ENCODE data around the gene INO80. TPM values are rescaled to one million over a fixed set of nuclear protein-coding genes. Genes with fewer than 3 reads are reported as not detected.

Gene INO80
- polyA plus RNA-seq, 1 experiment = 5.3 TPM

DNA sequence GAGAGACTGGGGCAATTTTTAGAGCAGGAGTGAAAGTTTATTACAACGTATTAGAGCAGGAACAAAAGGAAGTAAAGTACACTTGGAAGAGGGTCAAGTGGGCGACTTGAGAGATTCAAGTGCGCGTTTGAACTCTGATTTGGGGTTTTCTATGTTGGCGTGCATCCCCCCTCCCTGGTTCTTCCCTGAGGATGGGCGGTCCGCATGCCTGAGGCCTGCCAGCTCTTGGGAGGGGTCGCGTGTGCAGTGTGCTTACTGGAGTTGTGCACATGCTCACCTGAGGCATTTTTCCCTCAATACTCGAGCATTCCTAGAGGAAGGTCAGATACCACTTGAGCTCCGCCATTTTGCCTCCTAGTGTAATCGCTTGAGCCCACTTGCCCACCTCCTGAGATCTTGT lies 173.2 kb downstream of the INO80 start:
- H3K4me3 ChIP-seq (ENCODE audit: low read depth, low read length) = no peak overlapping the region
- TF ChIP-seq, protein P1, sequence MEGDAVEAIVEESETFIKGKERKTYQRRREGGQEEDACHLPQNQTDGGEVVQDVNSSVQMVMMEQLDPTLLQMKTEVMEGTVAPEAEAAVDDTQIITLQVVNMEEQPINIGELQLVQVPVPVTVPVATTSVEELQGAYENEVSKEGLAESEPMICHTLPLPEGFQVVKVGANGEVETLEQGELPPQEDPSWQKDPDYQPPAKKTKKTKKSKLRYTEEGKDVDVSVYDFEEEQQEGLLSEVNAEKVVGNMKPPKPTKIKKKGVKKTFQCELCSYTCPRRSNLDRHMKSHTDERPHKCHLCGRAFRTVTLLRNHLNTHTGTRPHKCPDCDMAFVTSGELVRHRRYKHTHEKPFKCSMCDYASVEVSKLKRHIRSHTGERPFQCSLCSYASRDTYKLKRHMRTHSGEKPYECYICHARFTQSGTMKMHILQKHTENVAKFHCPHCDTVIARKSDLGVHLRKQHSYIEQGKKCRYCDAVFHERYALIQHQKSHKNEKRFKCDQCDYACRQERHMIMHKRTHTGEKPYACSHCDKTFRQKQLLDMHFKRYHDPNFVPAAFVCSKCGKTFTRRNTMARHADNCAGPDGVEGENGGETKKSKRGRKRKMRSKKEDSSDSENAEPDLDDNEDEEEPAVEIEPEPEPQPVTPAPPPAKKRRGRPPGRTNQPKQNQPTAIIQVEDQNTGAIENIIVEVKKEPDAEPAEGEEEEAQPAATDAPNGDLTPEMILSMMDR (IDR thresholded peaks at IDR 0.05; ENCODE audit: low read depth, low read length) = no peak
- no peaks in the 10 kb centered on the region for H3K9me3 ChIP-seq (ENCODE audit: control insufficient read depth, insufficient read depth, low read length)
- H3K27me3 ChIP-seq (ENCODE audit: control insufficient read depth, insufficient read depth, low read length) = no peaks in the 10 kb centered on the region
- DNase-seq (ENCODE audit: low read depth, low spot score) = no peak
- ChIA-PET POLR2A (interaction anchor here (1.1 to 3.2 kb wide), 2 partner anchors 10 to 17 kb away, joined by 4 to 29 read pairs; partner anchors contain the start of gene CHAC1), CTCF (interaction anchor here (0.8 to 4.3 kb wide), 14 partner anchors 9 to 302 kb away, joined by 3 to 89 read pairs (median 12); partner anchors contain the start of genes CHAC1 and VPS18)
- no peak overlapping the region for H3K27ac ChIP-seq (ENCODE audit: low read depth, low read length)

DNA sequence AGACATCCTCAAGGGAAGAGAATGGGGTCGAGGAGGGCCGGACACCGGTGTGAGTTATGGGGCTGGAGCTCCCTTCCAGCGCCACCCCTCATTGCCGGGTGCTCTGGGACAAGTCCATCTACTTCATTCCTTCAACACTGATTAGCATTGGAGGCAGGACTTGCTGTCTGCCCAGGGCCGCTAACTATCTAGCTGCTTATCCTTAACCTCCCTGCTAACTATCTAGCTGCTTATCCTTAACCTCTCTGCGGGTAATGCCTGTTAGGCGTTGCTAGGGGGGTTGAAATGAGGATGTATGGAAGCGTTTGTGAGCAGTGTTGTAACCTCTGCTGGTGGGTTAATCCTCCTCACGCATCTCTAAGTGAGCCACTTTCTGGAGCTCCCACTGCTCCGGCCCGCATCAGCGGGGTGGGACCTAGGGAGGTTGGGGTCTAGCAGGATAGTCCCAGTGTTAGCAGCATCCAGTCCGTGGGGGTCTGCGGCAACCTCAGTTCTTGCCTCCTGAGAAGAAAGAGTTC lies 173.7 kb downstream of the INO80 start:
- no peak for DNase-seq (ENCODE audit: low read depth, low spot score)
- POLR2A ChIA-PET = interaction anchor here (0.6 to 3.2 kb wide), 9 partner anchors 11 to 76 kb away, joined by 3 to 29 read pairs (median 4); partner anchors contain the start of gene CHAC1

DNA sequence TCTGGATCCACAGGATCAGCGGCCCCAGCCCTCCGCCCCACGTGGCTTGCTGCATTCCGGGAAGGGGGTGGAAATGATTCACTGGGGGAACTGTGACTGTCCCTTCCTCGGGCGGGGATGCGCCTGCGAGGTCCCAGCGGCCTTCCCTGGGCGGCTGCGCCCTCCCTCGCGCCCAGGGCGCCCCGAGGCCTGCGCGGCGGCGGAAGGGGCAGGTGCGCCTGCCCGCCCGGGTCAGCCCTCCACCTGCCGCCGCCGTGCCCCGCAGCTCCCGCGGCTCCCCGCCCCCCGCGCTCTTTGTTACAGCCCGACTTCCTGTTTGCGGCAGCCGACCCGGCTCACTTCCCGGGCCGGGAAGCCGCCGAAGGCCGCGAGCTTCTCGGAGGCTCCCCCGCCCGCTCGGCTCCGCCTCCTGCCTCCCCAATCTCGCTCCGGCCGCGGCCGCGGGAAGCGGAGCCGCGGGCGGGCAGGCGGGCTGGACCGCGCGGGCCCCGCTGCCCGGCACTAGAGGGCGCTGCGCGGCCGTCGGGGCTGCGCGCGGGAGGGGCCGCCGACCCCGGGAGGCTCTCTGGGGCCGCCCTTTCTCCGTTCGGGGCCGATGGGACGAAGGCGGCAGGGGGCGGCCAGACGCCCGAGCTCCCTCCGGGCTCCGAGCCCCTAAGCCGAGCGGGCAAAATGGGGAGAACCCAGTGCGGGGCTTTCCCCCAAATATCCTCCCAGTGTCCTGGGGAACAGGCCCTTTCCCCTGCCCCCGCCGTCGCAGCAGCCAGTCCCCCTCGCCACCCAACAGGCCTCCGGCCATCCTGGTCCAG lies 174.3 kb downstream of the INO80 start:
- POLR2A ChIA-PET = interaction anchor here (0.6 to 3.2 kb wide), 10 partner anchors 11 to 77 kb away, joined by 3 to 29 read pairs (median 4); partner anchors contain the start of gene CHAC1
- DNase-seq (ENCODE audit: low read depth, low spot score) = peak; percentile 27
- TF ChIP-seq, protein P1 (IDR thresholded peaks at IDR 0.05; ENCODE audit: low read depth, low read length) = peak; percentile 36; the same call in 1 of the 2 replicates
- Histone ChIP-seq H3K27me3 (ENCODE audit: control insufficient read depth, insufficient read depth, low read length) (no peaks in the 10 kb centered on the region), H3K27ac (ENCODE audit: low read depth, low read length) (peak overlapping the region; percentile 81), H3K4me3 (ENCODE audit: low read depth, low read length) (peak overlapping the region; percentile 54), H3K9me3 (ENCODE audit: control insufficient read depth, insufficient read depth, low read length) (no peaks in the 10 kb centered on the region)
- CTCF ChIA-PET = interaction anchor here (0.6 to 4.3 kb wide), 41 partner anchors 9 to 303 kb away, joined by 3 to 89 read pairs (median 4); partner anchors contain the start of genes CHAC1 and VPS18

More for the DNA sequence above, 173.7 kb downstream of the INO80 start:
- Histone ChIP-seq H3K27ac (ENCODE audit: low read depth, low read length) (peak overlapping the region; percentile 81), H3K27me3 (ENCODE audit: control insufficient read depth, insufficient read depth, low read length) (no peaks in the 10 kb centered on the region), H3K9me3 (ENCODE audit: control insufficient read depth, insufficient read depth, low read length) (no peaks in the 10 kb centered on the region), H3K4me3 (ENCODE audit: low read depth, low read length) (peak overlapping the region; percentile 54)
- TF ChIP-seq, protein P1 (IDR thresholded peaks at IDR 0.05; ENCODE audit: low read depth, low read length) = no peak
- CTCF ChIA-PET = interaction anchor here (0.8 to 4.3 kb wide), 19 partner anchors 10 to 302 kb away, joined by 3 to 89 read pairs (median 6); partner anchors contain the start of genes CHAC1 and VPS18

DNA sequence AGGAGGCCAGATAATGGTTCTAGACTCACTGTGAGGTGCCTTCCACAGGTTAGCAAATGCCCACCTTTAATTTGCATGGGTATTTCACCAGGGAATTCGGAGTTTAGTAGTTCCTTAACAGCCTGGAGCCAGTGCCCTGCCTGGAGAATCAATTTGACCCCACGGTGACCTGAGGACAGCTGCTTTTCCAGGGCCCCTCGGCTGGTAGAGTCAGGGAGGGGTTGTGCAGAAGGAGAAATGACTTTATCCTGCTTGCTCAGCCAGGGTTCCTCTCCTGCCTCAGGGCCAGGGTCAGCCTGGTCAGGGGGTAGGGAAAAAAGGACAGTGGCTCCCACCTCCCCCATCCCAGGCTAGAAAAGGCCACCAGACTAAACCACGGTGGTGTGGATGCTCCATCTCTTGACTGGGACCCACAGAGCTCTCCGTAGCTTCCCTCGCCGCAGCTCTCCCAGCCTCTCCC lies 175.0 kb downstream of the INO80 start:
- no peak for DNase-seq (ENCODE audit: low read depth, low spot score)
- Histone ChIP-seq H3K4me3 (ENCODE audit: low read depth, low read length) (peak overlapping the region; percentile 50), H3K27me3 (ENCODE audit: control insufficient read depth, insufficient read depth, low read length) (no peaks in the 10 kb centered on the region), H3K27ac (ENCODE audit: low read depth, low read length) (peak overlapping the region; percentile 73), H3K9me3 (ENCODE audit: control insufficient read depth, insufficient read depth, low read length) (no peaks in the 10 kb centered on the region; the same call in 1 of the 2 replicates)
- ChIA-PET POLR2A (interaction anchor here (1.0 to 3.2 kb wide), 8 partner anchors 10 to 77 kb away, joined by 3 to 29 read pairs (median 4); partner anchors contain the start of gene CHAC1), CTCF (interaction anchor here (0.5 to 4.3 kb wide), 40 partner anchors 8 to 304 kb away, joined by 3 to 89 read pairs (median 4); partner anchors contain the start of gene CHAC1)
- TF ChIP-seq, protein P1 (IDR thresholded peaks at IDR 0.05; ENCODE audit: low read depth, low read length) = no peak

Data from AG04450 (cell line).